Ramos (cell line): ENCODE results near the gene CES5A.
"Not testable (repeated sequence)": the region's sequence is repeated elsewhere in the genome, so short reads cannot be mapped to it uniquely, and the experiment has no call there.

ENCODE experiments used
- in situ Hi-C: fragments of 300-500 bp; cut with MboI; formaldehyde crosslinking; loops from one replicate; pipeline ENCODE4 v1.14.3; 2022; ENCODE audit warnings: low sequenced_read_pairs; ENCODE audit not compliant: unreplicated experiment

Gene CES5A

GRCh38 chr16:55875273-55875672 lies at the start of gene CES5A:
Gene CES5A (minus strand): TSS chr16:55875373. CDS start chr16:55875221, 152 bp downstream.
- in situ Hi-C loops, result no loop called here

DNA sequence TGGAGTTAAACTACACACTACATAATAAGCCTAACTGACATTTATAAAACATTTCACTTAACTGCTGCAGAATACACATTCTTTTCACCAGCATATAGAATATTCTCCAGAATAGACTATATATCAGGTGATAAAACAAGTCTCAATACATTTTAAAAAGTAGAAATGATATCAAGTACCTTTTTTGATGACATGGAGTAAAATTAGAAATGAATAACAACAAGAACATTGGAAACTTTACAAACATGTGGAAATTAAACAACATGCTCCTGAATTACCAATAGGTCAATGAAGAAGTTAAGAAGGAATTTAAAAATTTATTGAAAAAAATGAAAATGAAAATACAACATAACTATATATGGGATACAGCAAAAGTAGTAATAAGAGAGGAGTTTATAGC lies 47.5 kb upstream of the CES5A start:
- in situ Hi-C loops, result no loop called here

- in situ Hi-C loops, result no loop called here
These were observed 42.4 kb upstream of the CES5A start for GRCh38 chr16:55917373-55918160.

GRCh38 chr16:55915096-55915827 lies 40.1 kb upstream of the CES5A start:
- in situ Hi-C loops, result no loop called here

- in situ Hi-C loops, result no loop called here
These were observed 39.2 kb upstream of the CES5A start for GRCh38 chr16:55914383-55914782.

- in situ Hi-C loops, result no loop called here
These were observed 38.5 kb upstream of the CES5A start for GRCh38 chr16:55913716-55914115.

- in situ Hi-C loops, result not testable (repeated sequence)
These were observed 37.9 kb upstream of the CES5A start for GRCh38 chr16:55913121-55913520.

GRCh38 chr16:55912022-55912421 lies 36.8 kb upstream of the CES5A start:
- in situ Hi-C loops, result no loop called here

DNA sequence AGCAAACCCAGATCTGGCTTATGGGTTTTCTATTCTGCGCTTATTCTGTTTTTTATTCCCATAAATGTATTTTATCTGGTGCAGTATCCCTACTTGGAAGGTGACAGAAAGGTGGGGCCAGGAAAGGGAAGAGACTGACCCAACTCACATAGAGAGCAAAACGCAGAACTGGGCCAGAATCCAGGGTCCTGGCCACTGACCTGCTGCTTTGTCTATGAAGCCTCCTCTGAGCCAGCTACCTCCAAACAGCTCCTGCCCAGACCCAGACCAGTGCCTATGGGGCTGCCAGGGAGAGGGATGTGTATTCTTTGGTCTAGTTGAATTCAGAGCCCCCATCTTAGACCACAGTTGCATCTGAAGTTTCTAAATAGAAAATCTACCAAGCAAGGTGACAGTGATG lies 36.4 kb upstream of the CES5A start:
- in situ Hi-C loops, result no loop called here

GRCh38 chr16:55909876-55910275 lies 34.7 kb upstream of the CES5A start:
- in situ Hi-C loops, result no loop called here

- in situ Hi-C loops, result no loop called here
These were observed 33.5 kb upstream of the CES5A start for GRCh38 chr16:55908641-55909040.

- in situ Hi-C loops, result no loop called here
These were observed 32.5 kb upstream of the CES5A start for GRCh38 chr16:55907661-55908060.

- in situ Hi-C loops, result no loop called here
These were observed 30.9 kb upstream of the CES5A start for GRCh38 chr16:55906123-55906522.

GRCh38 chr16:55905651-55906050 lies 30.5 kb upstream of the CES5A start:
- in situ Hi-C loops, result no loop called here

DNA sequence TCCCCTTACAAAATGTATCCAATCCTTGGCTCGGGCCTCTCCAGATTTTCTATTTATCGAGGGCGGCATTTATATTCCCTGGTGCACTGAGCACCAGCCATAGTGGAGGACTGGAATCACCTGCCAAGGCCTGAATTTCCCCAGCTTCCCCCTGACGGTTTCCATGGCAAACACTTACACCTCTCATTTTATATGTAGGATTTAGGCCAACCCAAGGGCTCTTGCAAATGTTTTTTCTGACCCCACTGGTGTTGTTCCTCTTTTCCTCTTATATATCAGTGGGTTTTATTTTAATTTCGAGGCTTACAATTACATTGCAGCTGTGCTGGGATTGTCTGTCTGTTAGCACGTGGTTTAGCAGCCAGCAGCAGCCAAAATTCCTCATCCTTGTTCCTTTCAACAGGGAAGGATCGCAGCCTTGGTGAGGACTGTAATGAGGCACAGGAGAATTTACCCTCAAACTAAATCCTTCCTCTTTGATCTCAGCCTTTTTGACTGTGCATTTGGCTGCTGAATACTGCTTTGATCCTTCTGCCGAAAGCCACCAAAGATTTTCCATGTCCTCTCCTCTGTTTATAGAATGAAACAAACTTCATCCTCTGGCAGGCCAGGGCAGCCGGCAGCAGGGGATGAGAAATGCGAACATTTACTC lies 26.5 kb upstream of the CES5A start:
- in situ Hi-C loops, result no loop called here

GRCh38 chr16:55900616-55901393 lies 25.6 kb upstream of the CES5A start:
- in situ Hi-C loops, result no loop called here

DNA sequence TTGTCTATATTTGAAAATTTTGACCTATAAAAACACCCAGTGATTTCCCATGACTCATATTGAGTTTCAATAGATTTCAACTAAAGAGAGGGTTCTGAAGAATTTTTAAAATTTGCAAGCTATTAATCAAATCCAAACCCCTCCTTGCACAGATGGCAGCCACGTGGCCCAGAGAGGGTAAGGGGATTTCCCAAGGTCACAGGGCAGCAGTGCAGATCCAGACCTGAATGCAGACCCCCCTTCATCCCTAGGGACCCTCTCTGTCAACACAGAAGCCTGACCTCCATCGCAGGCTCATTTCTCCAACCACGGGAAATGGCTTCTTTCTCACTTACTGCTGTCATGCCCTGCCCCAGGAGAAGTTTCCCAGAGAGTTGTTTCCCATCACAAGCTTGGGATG lies 24.7 kb upstream of the CES5A start:
- in situ Hi-C loops, result no loop called here

DNA sequence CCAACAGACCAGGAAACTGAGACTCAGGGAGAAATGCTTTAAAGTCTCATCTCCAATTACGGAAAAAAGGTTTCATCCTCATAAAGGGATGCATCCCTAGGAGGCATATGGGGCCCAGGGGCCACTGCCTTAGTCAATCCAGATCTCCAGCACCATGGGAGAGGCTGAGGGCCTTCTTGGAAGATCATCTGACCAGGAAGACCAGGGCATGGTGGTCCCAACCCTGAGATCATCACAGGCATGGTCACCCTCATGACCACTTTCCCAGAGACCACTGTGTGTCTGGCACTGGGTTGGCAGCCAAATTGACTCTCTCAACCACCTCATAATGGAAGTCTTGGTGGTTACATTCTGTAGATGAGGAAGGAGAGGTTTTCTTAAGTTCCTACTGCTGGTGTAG lies 23.4 kb upstream of the CES5A start:
- in situ Hi-C loops, result no loop called here

DNA sequence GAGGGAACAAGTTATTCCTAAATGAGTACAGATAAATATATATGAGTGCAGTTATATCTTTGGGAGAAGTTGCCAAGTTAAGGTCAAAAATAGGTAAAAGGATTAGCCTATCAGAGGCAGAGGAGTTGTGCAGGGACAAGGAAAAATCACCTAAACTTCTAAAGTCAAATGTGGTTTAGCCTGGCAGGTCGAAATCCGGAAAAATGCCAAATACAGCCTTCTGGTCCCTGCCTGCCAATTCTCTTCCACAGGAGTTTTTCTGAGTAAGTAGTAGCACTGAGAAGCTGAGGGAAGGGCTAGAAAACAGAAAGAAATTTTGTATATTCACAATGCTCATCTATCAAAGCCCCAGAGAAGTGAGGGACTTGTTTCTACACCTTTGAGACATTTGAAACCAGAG lies 17.6 kb upstream of the CES5A start:
- in situ Hi-C loops, result no loop called here

GRCh38 chr16:55889518-55889917 lies 14.3 kb upstream of the CES5A start:
- in situ Hi-C loops, result no loop called here
